ENCODE results near the gene VPS13D.
"Not testable (repeated sequence)": the region's sequence is repeated elsewhere in the genome, so short reads cannot be mapped to it uniquely, and the experiment has no call there.

Gene VPS13D

DNA sequence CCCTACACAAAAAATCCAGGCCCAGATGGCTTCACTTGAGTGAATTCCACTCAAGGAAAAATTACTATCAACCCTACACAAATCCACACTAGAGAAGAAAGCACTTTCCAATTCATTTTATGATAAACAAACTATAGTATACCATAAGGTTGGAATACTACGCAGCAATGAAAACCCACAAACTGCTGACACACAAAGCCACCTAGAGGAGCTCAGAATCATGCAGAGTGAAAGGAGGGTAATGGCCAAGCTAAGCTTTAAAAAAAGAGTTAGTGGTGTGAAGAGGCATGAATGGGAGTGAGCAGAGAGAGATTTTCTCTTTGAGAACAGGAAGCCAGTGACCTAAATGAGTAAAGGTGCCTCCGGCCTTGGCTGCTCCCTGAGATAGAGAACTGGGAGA is 294.4 kb downstream of the VPS13D start:
- DNase-seq, result no peak

DNA sequence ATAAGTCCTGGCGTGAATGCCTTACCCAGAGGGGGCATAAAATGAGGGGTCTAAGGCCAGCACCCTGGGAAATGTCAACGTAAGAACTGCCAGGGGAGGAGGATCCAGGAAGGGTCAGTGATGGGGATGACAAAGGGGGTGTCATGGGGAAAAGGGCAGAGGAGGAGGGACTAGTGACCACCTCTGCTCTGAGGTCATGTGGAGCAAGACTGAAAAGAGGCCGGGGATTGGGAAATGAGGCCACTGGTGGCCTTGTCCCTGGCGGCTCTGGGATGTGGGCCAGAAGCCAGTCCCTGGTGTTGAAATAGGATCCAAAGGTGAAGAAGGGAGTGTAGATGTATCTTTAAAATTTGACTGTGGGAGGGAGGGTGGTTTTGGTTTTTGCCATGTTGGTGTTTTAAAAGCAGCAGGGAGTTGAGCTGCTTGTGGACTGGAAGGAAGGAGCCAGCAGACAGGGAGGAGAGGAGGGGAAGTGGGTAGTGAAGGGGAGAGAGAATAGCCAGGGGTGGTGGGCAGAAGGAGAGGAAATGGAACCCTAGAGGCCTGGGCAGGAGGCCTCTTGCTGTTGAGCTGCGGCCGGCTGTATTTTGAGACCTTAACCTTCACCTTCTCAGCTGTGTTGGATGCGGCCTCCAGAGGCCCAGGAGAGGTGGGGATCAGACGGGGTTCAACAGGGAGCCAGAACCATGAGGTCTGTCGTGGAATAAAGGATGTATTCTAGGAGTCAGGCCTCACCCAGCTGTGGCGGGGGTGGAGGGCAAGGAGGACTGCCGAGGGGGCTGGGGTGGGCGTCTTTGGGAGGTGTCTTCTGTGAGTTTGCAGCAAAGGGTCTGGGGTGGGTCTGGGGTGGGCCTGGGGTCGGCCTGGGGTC is 295.7 kb downstream of the VPS13D start:
- peak; percentile 1 for DNase-seq

DNA sequence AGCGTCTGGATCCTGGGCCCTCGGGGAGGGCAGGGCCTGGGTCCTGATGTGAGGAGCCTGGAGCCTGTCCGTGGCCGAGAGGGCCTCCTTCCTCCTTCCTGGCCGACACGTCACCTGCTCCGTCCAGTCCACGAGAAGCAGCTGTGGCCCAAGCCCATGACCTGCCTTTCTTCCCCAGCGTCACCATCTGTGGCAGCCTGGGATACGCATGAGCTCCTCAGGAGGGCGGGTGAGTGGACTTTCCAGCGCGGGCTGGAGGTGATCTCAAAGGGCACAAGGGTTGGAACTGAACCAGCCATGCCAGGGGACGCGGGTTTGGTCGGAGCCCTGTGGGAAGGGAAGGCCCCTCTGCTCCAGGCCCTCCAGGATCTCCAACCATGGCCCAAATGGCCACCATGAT is 297.7 kb downstream of the VPS13D start:
- DNase-seq, result no peak

DNA sequence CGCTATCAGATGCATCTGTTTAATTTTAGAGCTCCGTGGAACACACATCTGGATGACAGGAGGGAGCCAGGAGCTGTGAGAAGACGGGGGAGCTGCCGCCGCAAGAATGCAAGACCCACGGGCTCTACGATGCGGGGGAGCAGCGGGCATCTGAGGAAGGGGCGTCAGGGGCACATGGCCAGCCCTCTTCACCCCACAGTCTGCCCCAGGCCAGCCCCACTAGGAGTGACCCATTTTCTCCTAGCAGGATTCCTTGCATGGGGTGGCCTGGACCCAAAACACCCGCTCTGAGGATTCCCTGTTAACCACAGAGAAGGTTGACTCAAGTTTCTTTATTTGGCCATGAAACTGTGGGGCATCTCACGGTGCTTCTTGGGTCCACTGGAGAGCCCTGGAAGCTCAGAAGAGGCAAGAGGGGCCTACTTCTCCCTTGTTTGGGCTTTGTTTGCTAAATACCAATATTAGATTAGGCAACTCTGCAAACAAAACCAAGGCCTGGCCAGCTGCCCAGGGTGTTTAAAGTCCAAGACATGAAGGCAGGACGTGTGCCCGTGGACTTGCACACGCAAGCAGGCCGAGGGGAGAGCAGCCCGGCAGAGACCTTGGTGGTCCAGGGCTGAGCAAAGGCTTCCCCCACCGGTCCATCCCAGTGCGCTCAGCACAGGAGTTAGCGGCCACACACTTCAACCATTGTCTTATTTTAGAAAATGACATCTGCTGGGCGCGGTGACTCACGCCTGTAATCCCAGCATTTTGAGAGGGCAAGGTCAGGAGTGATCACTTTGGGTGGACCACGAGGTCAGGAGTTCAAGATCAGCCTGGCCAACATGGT is 298.4 kb downstream of the VPS13D start:
- peak; percentile 75 for DNase-seq

DNA sequence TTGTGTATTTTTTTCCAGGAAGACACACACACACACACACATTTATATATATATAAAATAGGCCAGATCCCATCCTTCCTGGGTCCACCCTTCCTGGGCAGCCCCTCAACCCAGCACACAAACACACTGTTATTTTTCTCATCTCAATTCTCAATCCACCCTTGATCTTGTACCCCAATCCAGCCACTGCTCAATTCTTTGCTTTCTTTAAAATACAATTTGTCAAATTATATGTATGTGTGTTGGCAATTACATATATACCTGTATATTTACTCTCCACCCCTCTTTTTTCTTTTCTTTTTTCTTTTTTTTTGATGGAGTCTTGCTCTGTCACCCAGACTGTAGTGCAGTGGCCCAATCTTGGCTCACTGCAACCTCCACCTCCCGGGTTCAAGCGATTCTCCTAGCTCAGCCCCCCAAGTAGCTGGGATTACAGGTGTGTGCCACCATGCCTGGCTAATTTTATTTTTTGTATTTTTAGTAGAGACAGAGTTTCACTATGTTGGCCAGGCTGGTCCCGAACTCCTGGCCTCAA is 299.9 kb downstream of the VPS13D start:
- no peak for DNase-seq

DNA sequence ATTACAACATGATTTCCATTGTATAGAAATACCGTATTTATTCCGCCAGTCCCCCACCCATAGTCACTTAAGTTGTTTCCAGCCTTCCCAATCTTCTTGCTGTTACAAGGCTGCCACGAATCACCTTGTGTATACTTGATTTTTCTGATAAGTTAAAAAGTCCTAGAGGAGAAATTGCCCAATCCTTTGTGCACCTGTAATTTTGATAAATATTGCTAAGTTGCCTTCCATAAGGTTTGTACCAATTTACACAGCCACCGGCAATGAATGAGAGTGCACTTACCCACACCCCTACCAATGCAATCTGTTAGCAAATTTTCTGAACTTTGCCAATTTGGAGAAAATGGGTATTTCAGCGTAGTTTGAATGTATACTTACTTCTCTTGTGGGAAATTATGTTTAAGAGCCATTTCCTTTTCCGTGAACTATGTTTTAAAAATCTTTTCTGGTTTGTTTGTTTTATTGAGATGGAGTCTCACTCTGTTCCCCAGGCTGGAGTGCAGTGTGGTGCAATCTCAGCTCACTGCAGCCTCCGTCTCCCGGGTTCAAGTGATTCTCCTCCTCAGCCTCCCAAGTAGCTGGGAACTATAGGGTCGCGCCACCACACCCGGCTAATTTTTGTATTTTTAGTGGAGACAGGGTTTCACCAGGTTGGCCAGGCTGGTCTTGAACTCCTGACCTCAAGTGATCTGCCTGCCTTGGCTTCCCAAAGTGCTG is 300.8 kb downstream of the VPS13D start:
- no peak for DNase-seq

DNA sequence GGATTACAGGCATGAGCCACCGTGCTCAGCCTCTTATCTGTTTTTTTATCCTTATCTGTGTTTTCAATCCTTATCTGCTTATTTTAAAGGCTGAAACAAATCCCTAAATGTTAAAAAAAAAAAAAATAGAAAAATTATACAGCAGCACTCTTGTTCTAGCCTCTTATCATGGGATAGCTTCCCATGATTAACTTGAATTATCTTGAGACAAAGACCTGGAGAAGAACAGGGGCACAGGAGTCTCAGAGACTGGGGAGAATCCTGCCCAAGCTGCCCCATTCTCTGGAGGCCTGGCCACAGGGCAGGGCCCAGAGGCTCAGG is 301.3 kb downstream of the VPS13D start:
- no peak for DNase-seq

DNA sequence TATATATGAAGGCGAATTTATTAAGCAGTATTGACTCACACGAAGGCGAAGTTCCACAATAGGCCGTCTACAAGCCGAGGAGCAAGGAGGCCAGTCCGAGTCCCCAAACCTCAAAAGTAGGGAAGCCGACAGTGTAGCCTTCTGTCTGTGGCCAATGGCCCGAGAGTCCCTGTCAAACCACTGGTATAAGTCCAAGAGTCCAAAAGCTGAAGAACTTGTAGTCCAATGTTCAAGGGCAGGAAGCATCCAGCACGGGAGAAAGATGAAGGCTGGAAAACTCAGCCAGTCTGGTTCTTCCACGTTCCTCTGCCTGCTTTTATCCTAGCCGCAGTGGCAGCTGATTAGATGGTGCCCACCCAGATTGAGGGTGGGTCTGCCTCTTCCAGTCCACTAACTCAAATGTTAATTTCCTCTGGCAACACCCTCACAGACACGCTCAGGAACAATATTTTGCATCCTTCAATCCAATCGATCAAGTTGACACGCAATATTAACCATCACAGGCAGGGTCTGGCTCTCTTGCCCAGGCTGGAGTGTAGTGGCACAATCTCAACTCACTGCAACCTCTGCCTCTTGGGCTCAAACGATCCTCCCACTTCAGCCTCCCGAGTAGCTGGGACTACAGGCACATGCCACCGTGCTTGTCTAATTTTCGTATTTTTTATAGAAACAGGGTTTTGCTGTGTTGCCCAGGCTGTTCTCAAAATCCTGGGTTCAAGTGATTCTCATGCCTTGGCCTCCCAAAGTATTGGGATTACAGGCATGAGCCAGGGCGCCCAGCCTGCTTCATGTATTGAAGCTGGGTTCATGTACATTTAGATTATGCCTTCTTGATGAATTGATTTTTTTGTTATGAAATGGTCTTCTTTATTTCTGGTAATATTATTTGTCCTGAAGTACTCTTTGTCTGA is 302.8 kb downstream of the VPS13D start:
- DNase-seq, result no peak

DNA sequence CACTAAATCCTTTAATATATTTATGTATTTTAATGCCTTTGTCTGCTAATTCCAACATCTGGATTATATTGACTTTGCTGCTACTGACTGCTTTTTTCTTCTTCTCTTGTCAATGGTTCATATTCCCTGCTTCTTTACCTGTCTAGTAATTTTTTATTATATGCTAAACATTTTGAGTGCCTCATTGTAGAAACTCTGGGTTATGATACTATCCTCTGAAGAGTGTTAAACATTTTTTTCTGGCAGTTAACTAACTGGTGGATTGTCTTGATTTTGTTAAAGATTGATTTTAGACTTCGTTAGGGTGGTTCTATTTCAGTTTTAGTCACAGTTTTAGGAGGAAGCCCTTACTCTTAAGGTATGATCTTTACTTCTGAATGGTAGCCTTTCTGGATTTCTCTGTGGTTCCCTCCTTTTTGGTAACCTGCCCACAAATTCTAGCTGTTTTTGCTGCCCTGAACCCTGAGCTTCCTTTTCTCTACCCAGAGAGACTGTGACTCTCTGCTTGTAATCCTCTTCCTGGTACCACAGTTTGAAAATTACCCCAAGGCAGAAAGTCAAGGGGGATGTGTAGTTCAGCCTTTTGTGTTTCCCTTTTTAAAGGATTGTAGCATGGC is 306.3 kb downstream of the VPS13D start:
- no peak for DNase-seq

DNA sequence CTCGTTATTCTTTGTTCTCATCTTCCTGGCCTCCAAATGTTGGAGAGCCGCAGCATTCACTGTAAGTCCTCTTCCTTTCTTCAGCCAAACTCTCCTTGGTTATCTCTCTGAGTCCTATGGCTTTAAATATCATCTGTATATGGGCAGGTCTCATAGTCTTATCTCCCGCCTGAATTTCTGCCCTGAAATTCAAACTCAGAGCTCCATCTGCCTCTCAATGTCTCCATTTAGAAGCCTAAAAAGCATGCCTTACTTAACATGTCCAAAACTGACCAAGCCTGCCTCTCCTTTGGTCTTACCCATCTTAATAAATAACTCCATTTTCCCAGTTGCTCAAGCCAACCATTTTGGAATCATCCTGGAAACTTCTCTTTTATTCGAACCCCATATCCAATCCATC is 307.5 kb downstream of the VPS13D start:
- no peak for DNase-seq

DNA sequence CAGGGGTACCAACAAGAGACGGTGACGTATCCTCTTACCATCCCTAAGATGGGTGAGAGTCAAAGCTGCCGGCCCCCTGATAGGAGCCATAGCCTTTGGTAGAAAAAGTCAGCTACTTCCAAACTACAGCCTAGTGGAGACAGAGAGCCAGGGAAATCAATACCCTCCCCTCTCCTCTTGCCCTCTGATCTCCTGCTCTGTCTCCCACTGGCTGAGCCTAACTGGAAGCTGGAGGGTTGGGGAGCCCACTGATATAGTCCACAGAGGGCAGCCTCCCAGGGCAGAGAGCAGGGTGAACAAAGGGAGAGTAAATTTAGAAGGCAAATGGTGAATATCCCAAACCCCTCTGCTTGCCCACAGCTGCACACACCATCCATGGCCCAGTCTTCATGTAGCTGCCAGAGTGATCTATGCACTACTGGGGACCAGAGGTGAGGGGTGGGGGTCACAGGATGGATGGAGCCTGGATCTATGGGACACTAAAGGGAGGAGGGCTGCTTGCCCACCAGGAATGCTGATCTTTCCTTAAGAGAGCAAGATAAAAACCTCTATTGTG is 308.2 kb downstream of the VPS13D start:
- DNase-seq, result no peak

DNA sequence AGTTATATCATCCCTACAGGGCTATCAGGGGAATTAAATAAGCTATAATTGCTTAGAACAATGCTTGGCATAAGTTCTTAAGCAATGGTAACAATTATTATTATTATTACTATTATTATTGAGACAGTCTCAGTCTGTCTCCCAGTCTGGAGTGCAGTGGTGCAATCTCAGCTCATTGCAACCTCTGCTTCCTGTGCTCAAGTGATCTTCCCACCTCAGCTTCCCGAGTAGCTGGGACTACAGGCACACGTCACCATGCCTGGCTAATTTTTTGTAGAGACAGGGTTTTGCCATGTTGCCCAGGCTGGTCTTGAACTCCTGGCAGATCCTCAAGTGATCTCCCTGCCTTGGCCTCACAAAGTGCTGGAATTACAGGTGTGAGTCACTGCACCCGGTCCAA is 308.7 kb downstream of the VPS13D start:
- DNase-seq, result not testable (repeated sequence)

DNA sequence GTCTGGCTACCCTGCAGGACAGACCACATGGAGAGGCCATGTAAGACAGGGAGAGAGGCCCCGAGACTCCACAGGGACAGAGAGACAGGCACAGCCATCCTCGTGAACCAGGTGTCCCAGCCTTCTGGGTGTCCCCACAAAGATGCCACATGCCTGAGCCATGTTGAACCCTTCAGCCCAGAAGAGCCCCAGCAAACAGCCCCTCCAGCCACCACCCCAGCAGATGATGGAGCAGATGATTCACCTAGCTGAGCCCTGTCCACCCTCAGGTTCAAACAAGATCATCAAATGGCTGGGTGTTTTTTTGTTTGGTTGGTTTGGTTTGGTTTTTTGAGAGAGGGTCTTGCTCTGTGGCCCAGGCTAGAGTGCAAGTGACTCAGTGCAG is 309.5 kb downstream of the VPS13D start:
- no peak for DNase-seq

DNA sequence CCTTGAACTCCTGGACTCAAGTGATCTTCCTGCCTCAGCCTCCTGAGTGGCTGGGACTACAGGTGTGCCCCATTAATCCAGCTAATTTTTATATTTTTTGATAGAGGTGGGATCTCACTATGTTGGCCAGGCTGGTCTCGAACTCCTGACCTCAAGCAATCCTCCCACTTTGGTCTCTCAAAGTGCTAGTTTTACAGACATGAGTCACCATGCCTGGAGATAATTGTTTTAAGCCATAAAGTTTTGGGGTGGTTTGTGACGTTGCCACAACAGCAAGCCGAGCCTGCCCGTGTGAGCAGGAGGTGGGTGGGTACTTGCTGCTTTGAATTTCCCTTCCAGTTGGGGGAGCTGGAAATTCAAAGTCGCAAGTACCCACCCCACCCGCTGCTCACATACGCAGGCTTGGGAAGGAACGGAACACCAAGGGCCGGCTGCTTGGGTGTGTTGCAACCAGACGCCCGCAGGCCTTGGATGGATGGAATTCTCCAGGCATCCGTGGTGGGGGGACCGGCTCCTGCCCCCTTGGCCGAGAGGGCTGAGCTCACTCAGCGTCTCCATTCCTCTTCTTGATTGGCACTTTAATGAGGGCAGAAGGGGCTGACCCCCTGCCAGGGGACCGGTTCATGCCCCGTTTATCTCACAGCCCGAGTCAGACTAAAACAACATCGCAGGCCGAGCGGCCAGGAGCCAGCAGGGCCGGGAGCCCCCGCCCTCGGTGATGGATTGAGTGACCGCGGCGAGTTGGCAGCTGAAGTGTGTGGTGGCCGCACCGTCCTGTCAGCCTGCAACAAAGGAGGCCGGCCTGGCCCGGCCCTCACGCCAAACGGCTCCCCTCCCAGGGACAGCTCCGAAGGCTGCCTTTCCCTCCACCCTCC is 310.1 kb downstream of the VPS13D start:
- DNase-seq, result no peak

DNA sequence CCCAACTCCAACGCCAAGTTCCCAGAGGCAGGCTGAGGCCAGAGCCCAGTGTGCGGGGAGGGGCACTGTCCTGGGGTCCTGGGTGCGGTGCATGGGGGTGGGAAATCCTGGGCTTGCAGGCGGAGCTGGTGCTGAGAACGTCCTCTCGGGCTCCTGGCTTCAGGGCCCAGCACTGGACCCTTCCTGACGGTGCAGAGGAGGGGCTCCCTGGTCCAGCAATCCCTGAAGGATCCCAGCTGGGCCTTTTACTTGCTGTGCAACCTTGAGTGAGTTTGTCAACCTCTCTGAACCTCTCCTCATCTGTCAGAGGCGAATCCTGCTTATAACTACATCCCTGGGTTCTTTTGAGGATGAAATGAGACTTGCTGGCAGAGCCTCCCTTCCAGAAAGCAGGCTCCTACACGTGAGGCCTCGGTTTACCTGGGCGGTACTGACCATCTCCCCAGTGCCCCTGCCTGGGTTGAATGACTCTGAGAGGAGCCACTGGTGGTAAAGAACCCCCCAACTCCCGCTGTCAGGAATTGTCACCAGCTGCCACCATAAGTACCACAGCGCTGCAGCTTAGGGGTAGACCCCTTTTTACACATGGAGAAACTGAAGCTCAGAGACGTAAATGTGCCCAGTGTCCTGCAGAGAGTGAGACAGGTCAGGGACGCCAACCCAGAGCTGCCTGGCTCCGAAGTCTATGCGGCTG is 310.9 kb downstream of the VPS13D start:
- DNase-seq, result no peak

DNA sequence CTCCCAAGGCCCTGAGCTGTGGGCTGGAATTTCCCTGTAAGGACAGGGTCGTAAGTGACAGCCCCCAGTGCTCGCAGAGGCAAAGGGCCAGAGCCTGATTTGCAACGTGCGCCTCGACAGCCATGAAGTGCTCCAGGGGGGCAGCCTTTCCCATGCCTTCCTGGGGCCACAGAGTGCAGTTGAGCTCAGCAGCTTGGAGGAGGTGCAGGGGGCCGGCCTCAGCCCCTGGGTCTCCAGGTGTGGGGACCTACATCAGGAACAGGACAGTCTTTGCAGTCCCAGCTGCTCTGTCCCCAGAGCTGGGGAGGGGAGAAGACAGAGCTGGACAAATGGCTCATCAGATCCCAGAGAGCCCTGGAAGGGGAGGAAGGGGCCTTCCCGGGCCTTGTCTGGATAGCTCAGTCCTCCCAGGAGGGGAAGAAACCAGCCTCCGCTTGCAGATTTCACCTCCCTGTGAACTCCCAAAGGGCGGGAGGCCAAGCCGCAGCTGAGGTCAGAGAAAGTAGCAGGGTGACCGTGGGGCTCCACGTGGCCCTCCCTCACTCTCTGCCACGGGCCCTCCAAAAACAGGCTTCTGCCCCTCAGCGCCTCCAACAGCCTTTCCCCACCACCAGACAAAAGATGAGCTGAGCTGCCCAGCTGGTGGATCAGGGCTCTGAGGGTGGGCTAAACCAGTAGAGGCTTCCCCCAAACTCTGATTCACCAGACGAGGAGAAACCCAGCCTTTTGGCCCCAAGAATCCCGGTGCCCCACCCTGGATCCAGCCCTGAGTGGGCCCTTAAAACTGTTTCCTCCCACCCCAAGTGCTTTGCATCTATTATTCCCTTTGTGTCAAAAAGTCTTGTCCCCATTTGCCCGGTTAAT is 311.7 kb downstream of the VPS13D start:
- DNase-seq, result no peak

DNA sequence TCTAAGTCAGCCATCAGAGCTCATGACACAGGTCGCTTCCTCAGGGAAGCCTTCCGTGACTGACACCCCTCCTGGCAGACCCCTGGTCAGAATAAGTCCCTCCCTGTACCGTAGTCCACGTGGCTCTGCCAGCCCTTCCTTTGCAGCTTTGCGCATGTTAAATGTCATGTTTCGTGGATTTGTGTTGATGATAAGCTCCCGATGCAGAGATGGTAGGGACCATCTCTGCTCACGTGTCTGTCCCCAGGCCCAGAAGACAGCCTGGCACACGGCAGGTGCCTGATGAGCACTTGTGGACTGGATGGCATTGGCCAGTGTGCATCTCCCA is 312.3 kb downstream of the VPS13D start:
- DNase-seq, result no peak

DNA sequence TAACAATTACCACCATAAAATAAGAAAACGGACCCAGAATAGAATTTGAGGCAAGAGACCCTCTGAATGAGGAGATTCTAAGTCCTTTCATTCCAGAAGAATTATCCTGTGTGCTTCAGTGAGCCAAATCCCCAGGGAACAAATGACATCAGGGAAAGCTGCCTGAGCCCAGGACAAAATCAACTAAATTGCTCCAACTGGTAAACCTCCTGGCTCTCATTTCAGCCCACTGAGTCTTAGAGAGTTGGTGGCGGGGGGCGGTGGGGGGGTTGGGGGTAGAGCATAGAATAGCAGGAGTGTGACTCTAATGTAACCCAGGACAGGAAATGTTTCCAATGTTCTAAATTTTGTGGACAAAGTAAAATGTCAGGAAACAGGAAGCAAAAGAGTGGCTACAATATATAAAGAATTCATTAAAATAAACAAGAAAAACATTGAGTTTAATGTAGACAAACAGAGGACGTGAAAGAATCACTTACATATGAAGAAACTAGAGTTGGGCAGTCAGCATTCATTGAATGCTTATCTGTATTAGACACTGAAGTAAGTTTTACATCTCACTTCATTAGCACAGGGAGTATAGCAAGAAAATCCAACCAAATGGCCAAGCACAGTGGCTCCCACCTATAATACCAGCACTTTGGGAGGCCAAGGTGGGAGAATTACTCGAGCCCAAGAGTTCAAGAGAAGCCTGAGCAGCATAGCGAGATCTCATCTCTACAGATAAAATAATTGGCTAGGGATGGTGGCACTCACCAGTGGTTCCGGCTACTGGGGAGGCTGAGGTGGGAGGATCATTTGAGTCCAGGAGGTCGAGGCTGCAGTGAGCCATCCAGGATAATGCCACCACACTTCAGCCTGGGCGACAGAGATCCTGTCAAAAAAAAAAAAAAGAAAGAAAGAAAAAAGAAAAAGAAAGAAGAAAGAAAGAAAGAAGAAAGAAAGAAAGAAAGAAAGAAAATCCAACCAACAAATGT is 313.1 kb downstream of the VPS13D start:
- no peak for DNase-seq
